B cell (primary cell): ENCODE results near the gene MARS1. TPM values are rescaled to one million over a fixed set of nuclear protein-coding genes. Genes with fewer than 3 reads are reported as not detected.

Experiments
- ATAC-seq: fragments of 200-7000 bp; cut with Tn5 transposase; one replicate; pipeline ENCODE4 v1.10.0; 2021; ENCODE audit warnings: low read depth, mild to moderate bottlenecking, moderate number of reproducible peaks, moderate library complexity
- CTCF ChIA-PET: fragments of 350-600 bp; sonication (Branson Sonifier 250); formaldehyde crosslinking; loops from one replicate; lab custom pipeline; 2021; ENCODE audit warnings: antibody characterized with exemption, inconsistent platforms; lab: Charles Lee
- POLR2A ChIA-PET: fragments of 350-600 bp; sonication (Branson Sonifier 250); formaldehyde crosslinking; loops from one replicate; lab custom pipeline; 2021; ENCODE audit warnings: antibody characterized with exemption; lab: Charles Lee
- DNase-seq: peaks from one replicate; pipeline ENCODE4 v3.0.0; 2013
- H2AFZ ChIP-seq: 2 replicates; pipeline ENCODE4 v1.6.1; 2012; ENCODE audit warnings: mild to moderate bottlenecking, low read depth, low read length; ENCODE audit not compliant: insufficient read depth, poor library complexity, severe bottlenecking
- H3K27ac ChIP-seq, 2 donors: 1 replicate in 1 of 2; 2 replicates in 1 of 2; pipeline ENCODE4 v1.5.1; 2012 to 2013; ENCODE audit warnings: low read length in 2 of 2, mild to moderate bottlenecking in 2 of 2, moderate library complexity in 1 of 2
- H3K27me3 ChIP-seq, 4 experiments: fragments of 200-600 bp in 1 of 4; sonication (generic) in 1 of 4; replicated peaks in 1 of 4; 1 replicate in 2 of 4; 2 replicates in 2 of 4; pipeline versions ENCODE4 v1.6.1 to v1.7.0; 2013 to 2016; ENCODE audit warnings: low read length in 3 of 4, mild to moderate bottlenecking in 2 of 4, mixed read lengths in 1 of 4, moderate library complexity in 1 of 4; ENCODE audit not compliant: insufficient read depth in 4 of 4, control insufficient read depth in 3 of 4; ENCODE audit errors: control extremely low read depth in 1 of 4
- H3K36me3 ChIP-seq, 2 experiments: replicated peaks in 1 of 2; 1 replicate in 1 of 2; 2 replicates in 1 of 2; pipeline versions ENCODE4 v1.6.1 to v1.7.1; 2013; ENCODE audit warnings: low read length in 1 of 2; ENCODE audit not compliant: insufficient read depth in 2 of 2, control insufficient read depth in 1 of 2; ENCODE audit errors: control extremely low read depth in 1 of 2, extremely low read depth in 1 of 2
- H3K4me1 ChIP-seq, 2 donors: fragments of 200-600 bp in 1 of 2; sonication (generic) in 1 of 2; 1 replicate in 1 of 2; 2 replicates in 1 of 2; pipeline versions ENCODE4 v1.5.1 to v1.6.1; 2013 to 2017; ENCODE audit warnings: low read length in 2 of 2; ENCODE audit not compliant: control insufficient read depth in 2 of 2, insufficient read depth in 2 of 2
- H3K4me2 ChIP-seq: replicated peaks from 2 replicates; pipeline ENCODE3; 2012; ENCODE audit warnings: mild to moderate bottlenecking, low read depth, low read length; ENCODE audit not compliant: poor library complexity, severe bottlenecking
- H3K4me3 ChIP-seq, 5 experiments: fragments of 200-600 bp in 1 of 5; sonication (generic) in 1 of 5; 1 replicate in 3 of 5; 2 replicates in 2 of 5; pipeline versions ENCODE4 v1.5.1 to v1.7.0; 2011 to 2016; ENCODE audit warnings: low read length in 4 of 5, mild to moderate bottlenecking in 4 of 5, low read depth in 2 of 5, control low read depth in 1 of 5, moderate library complexity in 1 of 5; ENCODE audit not compliant: insufficient read depth in 1 of 5; ENCODE audit errors: control extremely low read depth in 1 of 5, extremely low read depth in 1 of 5
- H3K79me2 ChIP-seq: fragments of 200-600 bp; sonication (generic); one replicate; pipeline ENCODE4 v1.6.0; 2016; ENCODE audit warnings: low read length; ENCODE audit not compliant: control insufficient read depth, insufficient read depth
- H3K9ac ChIP-seq: fragments of 200-600 bp; sonication (generic); 2 replicates; pipeline ENCODE4 v1.6.1; 2017; ENCODE audit warnings: mild to moderate bottlenecking, low read length, moderate library complexity
- H3K9me3 ChIP-seq, 3 donors: one replicate each; pipeline versions ENCODE4 v1.6.1 to v1.7.1; 2013; ENCODE audit warnings: low read length in 2 of 3; ENCODE audit not compliant: control insufficient read depth in 2 of 3, insufficient read depth in 1 of 3; ENCODE audit errors: control extremely low read depth in 1 of 3
- H4K20me1 ChIP-seq: 2 replicates; pipeline ENCODE4 v1.6.0; 2012; ENCODE audit warnings: mild to moderate bottlenecking, low read length; ENCODE audit not compliant: insufficient read depth, control insufficient read depth, poor library complexity, severe bottlenecking
- H3K27ac Mint-ChIP-seq: one replicate; pipeline ENCODE4 v1.8.0; 2021; ENCODE audit warnings: mixed read lengths
- H3K27me3 Mint-ChIP-seq: one replicate; pipeline ENCODE4 v1.8.0; 2021; ENCODE audit warnings: mixed read lengths
- H3K4me1 Mint-ChIP-seq: one replicate; pipeline ENCODE4 v1.8.0; 2021; ENCODE audit warnings: mixed read lengths
- H3K4me3 Mint-ChIP-seq: one replicate; pipeline ENCODE4 v1.8.0; 2021; ENCODE audit warnings: mixed read lengths
- H3K9me3 Mint-ChIP-seq: one replicate; pipeline ENCODE4 v1.8.0; 2022; ENCODE audit warnings: mixed read lengths; ENCODE audit not compliant: insufficient read depth
- CTCF ChIP-seq: fragments of 200-600 bp; IDR thresholded peaks from one replicate; pipeline ENCODE4 v1.8.0; 2022; ENCODE audit warnings: antibody characterized with exemption, mild to moderate bottlenecking
- EZH2 ChIP-seq: IDR thresholded peaks from 2 replicates; pipeline ENCODE4 v1.6.1; 2012; ENCODE audit warnings: borderline replicate concordance, low read depth, mild to moderate bottlenecking, moderate library complexity, low read length; ENCODE audit not compliant: insufficient read depth, poor library complexity, severe bottlenecking
- WGBS: methylation state at CpG from one replicate; pipeline ENCODE4 v1.1.5; 2013; ENCODE audit warnings: missing lambda C conversion rate; ENCODE audit not compliant: insufficient coverage; 5-methylcytosine and 5-hydroxymethylcytosine counted together
- intact Hi-C: fragments of 100-400 bp; cut with micrococcal nuclease; formaldehyde crosslinking; loops from one replicate; pipeline ENCODE4 v1.10.0; 2022
- polyA plus RNA-seq: library from polyadenylated mRNA; depleted of rRNA; stranded (reverse); fragments of >200 nt; gene quantifications from 2 replicates; pipeline ENCODE4 v1.2.3, GENCODE V29; 2012
- total RNA-seq, 2 donors: library from RNA; stranded (reverse); fragments of 120-200 nt in 1 of 2; gene quantifications; 1 replicate in 1 of 2; 2 replicates in 1 of 2; pipeline versions ENCODE4 v1.2.3 to v1.2.4, GENCODE V29; 2013 to 2022

The MARS1 gene
- total and polyA plus RNA-seq, 2 donors (not counting 1 experiment from before 2014, with no cell fraction given) = 158 to 193 TPM

GRCh38 chr12:57444744-57445143 lies 43.1 kb upstream of the MARS1 start:
- no peak overlapping the region for H3K4me3 Mint-ChIP-seq
- no peak for DNase-seq
- intact Hi-C loops = no loop called here
- Histone ChIP-seq H3K27ac (no peak overlapping the region), H3K4me2 (no peak overlapping the region), H3K36me3 (no peaks in the 10 kb centered on the region), H3K9ac (no peak overlapping the region), H3K4me3 (no peak overlapping the region), H3K4me1 (no peaks in the 10 kb centered on the region), H3K9me3 (peaks cover 1 to 11% (median 7%) of the 10 kb centered on the region in 3 donors), H3K27me3 (no peaks in the 10 kb centered on the region), H3K79me2 (no peaks in the 10 kb centered on the region), H2AFZ (no peak overlapping the region), H4K20me1 (no peaks in the 10 kb centered on the region)
- TF ChIP-seq EZH2 = no peak
- TF ChIP-seq CTCF = no peak
- H3K27me3 Mint-ChIP-seq = peaks cover 4% of the 10 kb centered on the region
- H3K4me1 Mint-ChIP-seq = no peaks in the 10 kb centered on the region
- no peak overlapping the region for H3K27ac Mint-ChIP-seq
- WGBS = 84% methylated on average over 2 of the region's 5 CpGs
- H3K9me3 Mint-ChIP-seq = peaks cover 2% of the 10 kb centered on the region
- ATAC-seq = no peak
- POLR2A ChIA-PET = no interaction called here
- CTCF ChIA-PET = interaction anchor here (1.0 to 2.8 kb wide), 3 partner anchors 9 to 14 kb away, joined by 3 to 13 read pairs (median 4); partner anchors contain the start of gene INHBE

- H3K9ac ChIP-seq = no peak overlapping the region
- H3K27me3 ChIP-seq = no peaks in the 10 kb centered on the region
- Mint-ChIP-seq H3K27ac (no peak overlapping the region), H3K4me3 (no peak overlapping the region), H3K27me3 (no peaks in the 10 kb centered on the region), H3K4me1 (no peaks in the 10 kb centered on the region), H3K9me3 (peaks cover 2% of the 10 kb centered on the region)
- no peak for TF ChIP-seq EZH2
- H3K36me3 ChIP-seq = no peaks in the 10 kb centered on the region
- ChIA-PET CTCF (interaction anchor here (2.8 kb wide), 1 partner anchor 9 kb away, joined by 13 read pairs; the partner anchor contains the start of gene INHBE), POLR2A (no interaction called here)
- no peaks in the 10 kb centered on the region for H4K20me1 ChIP-seq
- no peaks in the 10 kb centered on the region for H3K4me1 ChIP-seq
- H3K4me3 ChIP-seq = no peak overlapping the region
- ATAC-seq = no peak
- no peak overlapping the region for H3K4me2 ChIP-seq
- peaks cover 0 to 5% (median 4%) of the 10 kb centered on the region in 3 donors for H3K9me3 ChIP-seq
- H2AFZ ChIP-seq = no peak overlapping the region
- 98% methylated on average over 4 of the region's 6 CpGs for WGBS
- no peak for DNase-seq
- H3K79me2 ChIP-seq = no peaks in the 10 kb centered on the region
- no peak overlapping the region for H3K27ac ChIP-seq
- intact Hi-C loops = no loop called here
Observed at GRCh38 chr12:57446292-57446960, 41.4 kb upstream of the MARS1 start.
